ENCODE results near the gene SMAD4. TPM values are rescaled to one million over a fixed set of nuclear protein-coding genes. Genes with fewer than 3 reads are reported as not detected.
"Not testable (repeated sequence)": the region's sequence is repeated elsewhere in the genome, so short reads cannot be mapped to it uniquely, and the experiment has no call there.

SMAD4 gene
- polyA plus RNA-seq (ENCODE audit: insufficient read depth in 1 of 5, insufficient read length in 5 of 5, low replicate concordance in 1 of 5) = 100 to 1,000 TPM; 104 to 168 (median 160) TPM
- long read RNA-seq, donor 1, full-length matches to known transcripts = 17 of 43 reads
- long read RNA-seq, donor 1, partial matches to known transcripts = 26 of 43 reads
- long read RNA-seq, donor 1, other reads (novel, unspliced or antisense) = 0 of 43 reads
- long read RNA-seq, donor 2, full-length matches to known transcripts = 10 of 15 reads
- long read RNA-seq, donor 2, partial matches to known transcripts = 5 of 15 reads
- long read RNA-seq, donor 2, other reads (novel, unspliced or antisense) = 0 of 15 reads
- long read RNA-seq, donor 3, full-length matches to known transcripts = 12 of 41 reads
- long read RNA-seq, donor 3, partial matches to known transcripts = 29 of 41 reads
- long read RNA-seq, donor 3, other reads (novel, unspliced or antisense) = 0 of 41 reads
- long read RNA-seq, donor 4, full-length matches to known transcripts = 4 of 129 reads
- long read RNA-seq, donor 4, partial matches to known transcripts = 125 of 129 reads
- long read RNA-seq, donor 4, other reads (novel, unspliced or antisense) = 0 of 129 reads
- long read RNA-seq, donor 5, full-length matches to known transcripts = 2 of 21 reads
- long read RNA-seq, donor 5, partial matches to known transcripts = 19 of 21 reads
- long read RNA-seq, donor 5, other reads (novel, unspliced or antisense) = 0 of 21 reads
- long read RNA-seq, donor 6, full-length matches to known transcripts = 11 of 44 reads
- long read RNA-seq, donor 6, partial matches to known transcripts = 33 of 44 reads
- long read RNA-seq, donor 6, other reads (novel, unspliced or antisense) = 0 of 44 reads
- long read RNA-seq, donor 7, full-length matches to known transcripts = 10 of 18 reads
- long read RNA-seq, donor 7, partial matches to known transcripts = 8 of 18 reads
- long read RNA-seq, donor 7, other reads (novel, unspliced or antisense) = 0 of 18 reads
- long read RNA-seq, donor 8, full-length matches to known transcripts = 11 of 11 reads
- long read RNA-seq, donor 8, partial matches to known transcripts = 0 of 11 reads
- long read RNA-seq, donor 8, other reads (novel, unspliced or antisense) = 0 of 11 reads

- DNase-seq = peak; percentile 98
Measured at GRCh38 chr18:51029694-51030536, at the start of gene SMAD4. Gene SMAD4, plus strand, starts transcription at chr18:51030213. Its CDS starts 16,834 bp downstream, at chr18:51047047.

GRCh38 chr18:50981381-50981780, 48.6 kb upstream of the SMAD4 start:
- DNase-seq = no peak

GRCh38 chr18:50982086-50982801, 47.8 kb upstream of the SMAD4 start:
- no peak for DNase-seq

GRCh38 chr18:50982802-50983179, 47.2 kb upstream of the SMAD4 start:
- DNase-seq = no peak

GRCh38 chr18:50986360-50987087, 43.5 kb upstream of the SMAD4 start:
- DNase-seq = no peak

GRCh38 chr18:50987261-50987660, 42.8 kb upstream of the SMAD4 start:
- DNase-seq = no peak

GRCh38 chr18:50989711-50990110, 40.3 kb upstream of the SMAD4 start:
- DNase-seq = no peak

- no peak for DNase-seq
Measured at GRCh38 chr18:50992351-50992762, 37.7 kb upstream of the SMAD4 start.

GRCh38 chr18:50994031-50994430, 36.0 kb upstream of the SMAD4 start:
- DNase-seq = no peak

GRCh38 chr18:51003174-51003573, 26.8 kb upstream of the SMAD4 start:
- DNase-seq = not testable (repeated sequence)

GRCh38 chr18:51006061-51006818, 23.8 kb upstream of the SMAD4 start:
- no peak for DNase-seq

- DNase-seq = no peak
Measured at GRCh38 chr18:51006948-51007789, 22.8 kb upstream of the SMAD4 start.

GRCh38 chr18:51007790-51008139, 22.2 kb upstream of the SMAD4 start:
- DNase-seq = no peak

- no peak for DNase-seq
Measured at GRCh38 chr18:51009072-51009471, 20.9 kb upstream of the SMAD4 start.

GRCh38 chr18:51010218-51010617, 19.8 kb upstream of the SMAD4 start:
- no peak for DNase-seq

GRCh38 chr18:51011709-51012108, 18.3 kb upstream of the SMAD4 start:
- no peak for DNase-seq

- DNase-seq = no peak
Measured at GRCh38 chr18:51012441-51012840, 17.6 kb upstream of the SMAD4 start.

- DNase-seq = no peak
Measured at GRCh38 chr18:51013259-51013658, 16.8 kb upstream of the SMAD4 start.

Data from right lung (tissue), 10 donors.